OCI-LY7 (cell line): Measurements from ENCODE around the gene TCP10L.

ENCODE experiments used
- EZH2phosphoT487 ChIP-seq: fragments of 200-600 bp; sonication (generic); IDR thresholded peaks from 2 replicates; pipeline ENCODE4 v1.6.1; 2018; ENCODE audit warnings: low read depth, borderline replicate concordance, mild to moderate bottlenecking, mixed run types, antibody characterized with exemption, low read length, moderate library complexity, mixed read lengths
- TF ChIP-seq, protein P1 (sequence below): fragments of 200-600 bp; sonication (generic); conservative IDR thresholded peaks from 2 replicates; pipeline ENCODE4 v1.5.1; 2014; ENCODE audit warnings: mild to moderate bottlenecking, antibody characterized with exemption, low read length, moderate library complexity, mixed read lengths

DNA sequence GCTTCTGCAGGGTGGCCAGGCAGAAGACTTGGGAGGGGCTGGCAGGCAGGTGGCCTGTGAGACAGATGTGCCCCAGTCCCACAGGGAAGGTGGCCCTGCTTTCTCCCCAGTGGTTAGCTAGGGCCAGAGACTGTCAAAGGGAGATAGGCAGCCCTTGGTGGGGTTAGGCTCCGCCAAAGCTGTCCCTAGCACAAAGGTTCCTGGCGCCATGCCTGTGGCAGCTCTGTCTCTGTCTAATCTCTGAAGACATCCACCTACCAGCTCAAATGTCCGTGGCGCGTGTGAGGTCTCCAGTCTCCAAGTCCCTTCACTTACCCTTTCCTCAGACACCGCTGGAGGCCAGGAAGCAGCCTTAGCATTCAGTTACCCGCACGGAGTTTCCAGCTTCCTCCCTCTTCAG, 17.7 kb downstream of the TCP10L start:
- TF ChIP-seq, protein P1, sequence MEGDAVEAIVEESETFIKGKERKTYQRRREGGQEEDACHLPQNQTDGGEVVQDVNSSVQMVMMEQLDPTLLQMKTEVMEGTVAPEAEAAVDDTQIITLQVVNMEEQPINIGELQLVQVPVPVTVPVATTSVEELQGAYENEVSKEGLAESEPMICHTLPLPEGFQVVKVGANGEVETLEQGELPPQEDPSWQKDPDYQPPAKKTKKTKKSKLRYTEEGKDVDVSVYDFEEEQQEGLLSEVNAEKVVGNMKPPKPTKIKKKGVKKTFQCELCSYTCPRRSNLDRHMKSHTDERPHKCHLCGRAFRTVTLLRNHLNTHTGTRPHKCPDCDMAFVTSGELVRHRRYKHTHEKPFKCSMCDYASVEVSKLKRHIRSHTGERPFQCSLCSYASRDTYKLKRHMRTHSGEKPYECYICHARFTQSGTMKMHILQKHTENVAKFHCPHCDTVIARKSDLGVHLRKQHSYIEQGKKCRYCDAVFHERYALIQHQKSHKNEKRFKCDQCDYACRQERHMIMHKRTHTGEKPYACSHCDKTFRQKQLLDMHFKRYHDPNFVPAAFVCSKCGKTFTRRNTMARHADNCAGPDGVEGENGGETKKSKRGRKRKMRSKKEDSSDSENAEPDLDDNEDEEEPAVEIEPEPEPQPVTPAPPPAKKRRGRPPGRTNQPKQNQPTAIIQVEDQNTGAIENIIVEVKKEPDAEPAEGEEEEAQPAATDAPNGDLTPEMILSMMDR: no peak
- no peak for TF ChIP-seq EZH2phosphoT487
